H1 (cell line): ENCODE measurements around the gene BCAP31. TPM values are rescaled to one million over a fixed set of nuclear protein-coding genes. Genes with fewer than 3 reads are reported as not detected.
"Not testable (repeated sequence)": the region's sequence is repeated elsewhere in the genome, so short reads cannot be mapped to it uniquely, and the experiment has no call there.

ENCODE experiments used
- CTCF ChIA-PET: fragments of 300-600 bp; sonication (Branson Sonifier 250); formaldehyde crosslinking; loops from one replicate; lab custom pipeline; 2021; ENCODE audit not compliant: partially characterized antibody; lab: Charles Lee
- POLR2A ChIA-PET: fragments of 300-600 bp; sonication (Branson Sonifier 250); formaldehyde crosslinking; loops from one replicate; lab custom pipeline; 2021; ENCODE audit warnings: inconsistent platforms; ENCODE audit not compliant: partially characterized antibody; lab: Charles Lee
- DNase-seq, 2 experiments: peaks; one replicate each; pipeline versions ENCODE4 v3.0.0 to v3.0.0-alpha.2; 2010 to 2022; ENCODE audit warnings: low spot score in 2 of 2, low read depth in 1 of 2, mixed read lengths in 1 of 2
- FAIRE-seq: peaks from 2 replicates; lab custom pipeline; 2011; peaks lifted over from hg19 to GRCh38; lab: Jason Lieb, UNC
- H2AFZ ChIP-seq: 2 replicates; pipeline ENCODE4 v1.8.1; 2012; ENCODE audit warnings: low read length, inconsistent platforms
- H2AK5ac ChIP-seq: 2 replicates; pipeline ENCODE4 v1.6.1; 2013; ENCODE audit warnings: low read depth, low read length
- H2BK120ac ChIP-seq: replicated peaks from 2 replicates; pipeline ENCODE3; 2013; ENCODE audit warnings: low read depth, low read length, inconsistent platforms
- H2BK12ac ChIP-seq: 2 replicates; pipeline ENCODE4 v1.6.1; 2013; ENCODE audit warnings: low read depth, low read length
- H2BK15ac ChIP-seq: 2 replicates; pipeline ENCODE4 v1.6.1; 2013; ENCODE audit warnings: low read length
- H2BK20ac ChIP-seq: 2 replicates; pipeline ENCODE4 v1.6.1; 2013; ENCODE audit warnings: low read length
- H2BK5ac ChIP-seq: 2 replicates; pipeline ENCODE4 v1.6.1; 2013; ENCODE audit warnings: low read depth, low read length
- H3K14ac ChIP-seq: 2 replicates; pipeline ENCODE4 v1.6.1; 2013; ENCODE audit warnings: inconsistent platforms; ENCODE audit not compliant: insufficient read length
- H3K18ac ChIP-seq: 2 replicates; pipeline ENCODE4 v1.6.1; 2013; ENCODE audit warnings: low read length; ENCODE audit errors: extremely low read depth
- H3K23ac ChIP-seq: 2 replicates; pipeline ENCODE4 v1.6.1; 2013; ENCODE audit warnings: inconsistent platforms; ENCODE audit not compliant: insufficient read length
- H3K23me2 ChIP-seq: 2 replicates; pipeline ENCODE4 v1.6.1; 2013; ENCODE audit warnings: low read depth, low read length
- H3K27ac ChIP-seq: 2 replicates; pipeline ENCODE4 v1.6.1; 2011; ENCODE audit warnings: low read depth, low read length, inconsistent platforms
- H3K27me3 ChIP-seq, 4 experiments: replicated peaks in 1 of 4; 1 replicate in 1 of 4; 2 replicates in 3 of 4; pipeline versions ENCODE4 v1.6.1 to v1.8.1; 2011 to 2013; ENCODE audit warnings: low read length in 3 of 4, mild to moderate bottlenecking in 3 of 4, inconsistent platforms in 2 of 4, mixed read lengths in 2 of 4, moderate library complexity in 1 of 4; ENCODE audit not compliant: control insufficient read depth in 3 of 4, insufficient read depth in 3 of 4; ENCODE audit errors: extremely low read depth in 1 of 4
- H3K36me3 ChIP-seq, 4 experiments: 2 replicates each; pipeline versions ENCODE4 v1.6.1 to v1.8.1; 2011 to 2013; ENCODE audit warnings: mild to moderate bottlenecking in 4 of 4, low read length in 3 of 4, moderate library complexity in 2 of 4, control low read depth in 1 of 4, inconsistent platforms in 1 of 4; ENCODE audit not compliant: insufficient read depth in 4 of 4, control insufficient read depth in 2 of 4
- H3K4ac ChIP-seq: replicated peaks from 2 replicates; pipeline ENCODE3; 2013; ENCODE audit warnings: low read length, low read depth, mixed read lengths, inconsistent platforms; ENCODE audit not compliant: insufficient read length
- H3K4me1 ChIP-seq, 4 experiments: replicated peaks in 1 of 4; 1 replicate in 1 of 4; 2 replicates in 3 of 4; pipeline versions ENCODE4 v1.6.1 to v1.8.1; 2011 to 2013; ENCODE audit warnings: low read length in 3 of 4, inconsistent platforms in 2 of 4, mixed read lengths in 1 of 4; ENCODE audit not compliant: insufficient read depth in 4 of 4, control insufficient read depth in 3 of 4
- H3K4me2 ChIP-seq, 2 experiments: 2 replicates each; pipeline versions ENCODE4 v1.6.1 to v1.8.1; 2011 to 2013; ENCODE audit warnings: low read depth in 2 of 2, low read length in 2 of 2, control low read depth in 1 of 2, inconsistent platforms in 1 of 2, mild to moderate bottlenecking in 1 of 2; ENCODE audit not compliant: insufficient read depth in 1 of 2
- H3K4me3 ChIP-seq, 4 experiments: fragments of 200-600, 300-600 bp in 1 of 4; sonication (generic), shearing (Covaris generic), sonication (Bioruptor Twin) in 1 of 4; 2 replicates each; pipeline versions ENCODE4 v1.5.1 to v1.8.1; 2011 to 2016; ENCODE audit warnings: low read length in 4 of 4, low read depth in 3 of 4, control low read depth in 2 of 4, inconsistent platforms in 2 of 4, mild to moderate bottlenecking in 2 of 4, mixed read lengths in 1 of 4, moderate library complexity in 1 of 4; ENCODE audit not compliant: insufficient read depth in 2 of 4; ENCODE audit errors: extremely low read depth in 1 of 4
- H3K56ac ChIP-seq: replicated peaks from 2 replicates; pipeline ENCODE3; 2013; ENCODE audit warnings: low read depth, mild to moderate bottlenecking, mixed read lengths, low read length, inconsistent platforms; ENCODE audit not compliant: insufficient read length
- H3K79me1 ChIP-seq: 2 replicates; pipeline ENCODE4 v1.6.1; 2013; ENCODE audit warnings: low read depth, low read length, control low read depth
- H3K79me2 ChIP-seq, 2 experiments: 2 replicates each; pipeline versions ENCODE4 v1.6.1 to v1.8.1; 2012 to 2013; ENCODE audit warnings: low read length in 2 of 2, mild to moderate bottlenecking in 2 of 2, inconsistent platforms in 1 of 2; ENCODE audit not compliant: insufficient read depth in 2 of 2, control insufficient read depth in 1 of 2
- H3K9ac ChIP-seq, 4 experiments: replicated peaks in 1 of 4; 1 replicate in 1 of 4; 2 replicates in 3 of 4; pipeline versions ENCODE4 v1.6.1 to v1.8.1; 2011 to 2013; ENCODE audit warnings: low read depth in 3 of 4, low read length in 3 of 4, control low read depth in 2 of 4, mild to moderate bottlenecking in 2 of 4, moderate library complexity in 2 of 4, inconsistent platforms in 1 of 4; ENCODE audit errors: extremely low read depth in 1 of 4
- H3K9me3 ChIP-seq, 2 experiments: 2 replicates each; pipeline versions ENCODE4 v1.6.1 to v1.8.1; 2012 to 2013; ENCODE audit warnings: mild to moderate bottlenecking in 2 of 2, moderate library complexity in 2 of 2, control low read depth in 1 of 2, inconsistent platforms in 1 of 2, low read depth in 1 of 2, low read length in 1 of 2, mixed read lengths in 1 of 2; ENCODE audit not compliant: insufficient read depth in 2 of 2
- H4K20me1 ChIP-seq, 2 experiments: replicated peaks in 1 of 2; 2 replicates each; pipeline versions ENCODE3 to v1.8.1; 2011 to 2013; ENCODE audit warnings: inconsistent platforms in 2 of 2, low read length in 2 of 2, mild to moderate bottlenecking in 1 of 2; ENCODE audit not compliant: insufficient read depth in 2 of 2, control insufficient read depth in 1 of 2
- H4K5ac ChIP-seq: 2 replicates; pipeline ENCODE4 v1.6.1; 2013; ENCODE audit warnings: low read length, low read depth, mixed read lengths, inconsistent platforms; ENCODE audit not compliant: insufficient read length
- H4K8ac ChIP-seq: 2 replicates; pipeline ENCODE4 v1.8.0; 2013; ENCODE audit warnings: mild to moderate bottlenecking, moderate library complexity, low read length, inconsistent platforms; ENCODE audit not compliant: insufficient read depth; ENCODE audit errors: extremely low read depth
- H4K91ac ChIP-seq: replicated peaks from 2 replicates; pipeline ENCODE3; 2013; ENCODE audit warnings: low read length, mixed read lengths, inconsistent platforms; ENCODE audit not compliant: insufficient read length
- CBX8 ChIP-seq: fragments of 300-800, 300-1000 bp; sonication (generic); IDR thresholded peaks from 2 replicates; pipeline ENCODE4 v1.7.1; 2016; ENCODE audit warnings: low read depth, low read length, borderline replicate concordance
- CHD1 ChIP-seq: IDR thresholded peaks from 2 replicates; pipeline ENCODE4 v1.6.1; 2012; ENCODE audit warnings: low read depth, low read length, improper control_type of control experiment
- RBBP5 ChIP-seq: IDR thresholded peaks from 2 replicates; pipeline ENCODE4 v1.7.1; 2012; ENCODE audit warnings: low read depth, mild to moderate bottlenecking, inconsistent platforms, low read length, moderate library complexity, borderline replicate concordance
- SUZ12 ChIP-seq: fragments of 200-600 bp; sonication (generic); IDR thresholded peaks from 2 replicates; pipeline ENCODE4 v1.6.1; 2012; ENCODE audit warnings: mild to moderate bottlenecking, inconsistent platforms, low read length, moderate library complexity, mixed read lengths
- WGBS, 2 experiments: shearing (Covaris generic) in 1 of 2; methylation state at CpG; one replicate each; pipeline versions ENCODE4 v1.1.6 to v1.1.7; 2013 to 2015; ENCODE audit warnings: low lambda C conversion rate in 2 of 2, mixed read lengths in 2 of 2, inconsistent platforms in 1 of 2, low coverage in 1 of 2, missing lambda C conversion rate in 1 of 2; ENCODE audit not compliant: insufficient replicate concordance in 2 of 2, insufficient coverage in 1 of 2, insufficient read length in 1 of 2; ENCODE audit errors: extremely low coverage in 1 of 2, missing lambda C conversion rate in 1 of 2; 5-methylcytosine and 5-hydroxymethylcytosine counted together
- polyA plus RNA-seq, 7 experiments: library from polyadenylated mRNA; depleted of rRNA in 3 of 7; stranded (reverse) in 5 of 7; unstranded in 2 of 7; fragments of >200 nt in 5 of 7; fragments of 200-250 nt in 2 of 7; gene quantifications; 1 replicate in 5 of 7; 2 replicates in 1 of 7; 4 replicates in 1 of 7; pipeline versions ENCODE4 v1.2.1 to v1.2.3, GENCODE V29; 2011 to 2013; ENCODE audit warnings: missing spikeins in 2 of 7, mixed read lengths in 2 of 7
- total RNA-seq: library from RNA; stranded (reverse); fragmentation: NEBNext Ultra II Directional; extraction: Animal tissue kit (Norgen Biotek cat#: 25700); gene quantifications from 2 replicates; pipeline ENCODE4 v1.2.1, GENCODE V29; 2021
- TF ChIP-seq, protein P1 (sequence below): IDR thresholded peaks from 2 replicates; pipeline ENCODE4 v1.6.1; 2012; ENCODE audit warnings: inconsistent platforms
- TF ChIP-seq, protein P2 (sequence below): IDR thresholded peaks from 2 replicates; pipeline ENCODE4 v1.6.1; 2012; ENCODE audit warnings: low read length, inconsistent platforms

The BCAP31 gene
- total and polyA plus RNA-seq, 2 of the 8 experiments (the other 6 are each of a cell fraction or from before 2014, with no cell fraction given): 136 to 159 TPM

DNA sequence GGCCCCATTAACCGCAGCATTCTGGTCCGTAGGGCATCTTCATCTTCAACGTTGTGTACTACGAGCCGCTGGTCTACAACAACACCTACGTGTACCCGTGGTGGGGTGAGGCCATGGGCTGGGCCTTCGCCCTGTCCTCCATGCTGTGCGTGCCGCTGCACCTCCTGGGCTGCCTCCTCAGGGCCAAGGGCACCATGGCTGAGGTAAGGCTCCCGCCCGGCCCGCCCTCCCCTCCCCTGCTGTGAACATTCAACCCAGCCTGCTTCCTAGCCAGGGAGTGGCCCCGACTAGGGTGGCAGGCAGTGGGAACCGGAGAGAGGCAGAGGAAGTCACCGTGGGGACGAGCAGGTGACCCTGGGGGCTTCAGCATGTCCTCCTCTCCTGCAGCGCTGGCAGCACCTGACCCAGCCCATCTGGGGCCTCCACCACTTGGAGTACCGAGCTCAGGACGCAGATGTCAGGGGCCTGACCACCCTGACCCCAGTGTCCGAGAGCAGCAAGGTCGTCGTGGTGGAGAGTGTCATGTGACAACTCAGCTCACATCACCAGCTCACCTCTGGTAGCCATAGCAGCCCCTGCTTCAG, 29.4 kb downstream of the BCAP31 start (continued):
- TF ChIP-seq RBBP5 (no peak), SUZ12 (no peak), CHD1 (no peak), CBX8 (no peak)
- TF ChIP-seq, protein P1, sequence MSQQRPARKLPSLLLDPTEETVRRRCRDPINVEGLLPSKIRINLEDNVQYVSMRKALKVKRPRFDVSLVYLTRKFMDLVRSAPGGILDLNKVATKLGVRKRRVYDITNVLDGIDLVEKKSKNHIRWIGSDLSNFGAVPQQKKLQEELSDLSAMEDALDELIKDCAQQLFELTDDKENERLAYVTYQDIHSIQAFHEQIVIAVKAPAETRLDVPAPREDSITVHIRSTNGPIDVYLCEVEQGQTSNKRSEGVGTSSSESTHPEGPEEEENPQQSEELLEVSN: no peak
- TF ChIP-seq, protein P2, sequence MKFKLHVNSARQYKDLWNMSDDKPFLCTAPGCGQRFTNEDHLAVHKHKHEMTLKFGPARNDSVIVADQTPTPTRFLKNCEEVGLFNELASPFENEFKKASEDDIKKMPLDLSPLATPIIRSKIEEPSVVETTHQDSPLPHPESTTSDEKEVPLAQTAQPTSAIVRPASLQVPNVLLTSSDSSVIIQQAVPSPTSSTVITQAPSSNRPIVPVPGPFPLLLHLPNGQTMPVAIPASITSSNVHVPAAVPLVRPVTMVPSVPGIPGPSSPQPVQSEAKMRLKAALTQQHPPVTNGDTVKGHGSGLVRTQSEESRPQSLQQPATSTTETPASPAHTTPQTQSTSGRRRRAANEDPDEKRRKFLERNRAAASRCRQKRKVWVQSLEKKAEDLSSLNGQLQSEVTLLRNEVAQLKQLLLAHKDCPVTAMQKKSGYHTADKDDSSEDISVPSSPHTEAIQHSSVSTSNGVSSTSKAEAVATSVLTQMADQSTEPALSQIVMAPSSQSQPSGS: no peak

DNA sequence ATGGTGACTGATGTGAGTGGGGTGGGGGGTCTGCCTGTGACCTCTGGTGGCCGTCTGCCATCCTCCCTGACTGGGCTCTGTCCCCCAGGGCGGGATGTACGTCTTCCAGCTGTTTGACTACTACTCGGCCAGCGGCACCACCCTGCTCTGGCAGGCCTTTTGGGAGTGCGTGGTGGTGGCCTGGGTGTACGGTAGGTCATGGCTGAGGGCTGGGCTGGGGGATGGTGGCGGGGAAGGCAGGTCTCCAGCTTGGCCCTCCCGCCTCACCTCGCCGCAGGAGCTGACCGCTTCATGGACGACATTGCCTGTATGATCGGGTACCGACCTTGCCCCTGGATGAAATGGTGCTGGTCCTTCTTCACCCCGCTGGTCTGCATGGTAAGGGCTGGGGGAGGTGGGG, 29.9 kb downstream of the BCAP31 start:
- H3K14ac ChIP-seq, H2BK120ac ChIP-seq, H4K20me1 ChIP-seq, H3K79me1 ChIP-seq, H2BK5ac ChIP-seq, H2AK5ac ChIP-seq, H3K4me2 ChIP-seq, H4K8ac ChIP-seq, H3K4me3 ChIP-seq, H2AFZ ChIP-seq, H3K9me3 ChIP-seq, H3K18ac ChIP-seq, H2BK15ac ChIP-seq, H2BK12ac ChIP-seq, H3K27me3 ChIP-seq, H3K23ac ChIP-seq, H4K91ac ChIP-seq, FAIRE-seq, CTCF ChIA-PET, H3K27ac ChIP-seq, H3K56ac ChIP-seq, H4K5ac ChIP-seq, H2BK20ac ChIP-seq, H3K23me2 ChIP-seq, DNase-seq, H3K9ac ChIP-seq, H3K4ac ChIP-seq: not testable (repeated sequence)
- Histone ChIP-seq H3K79me2 (peaks cover 0 to 11% of the 10 kb centered on the region in 2 experiments; a peak in 3 of 4 replicates), H3K4me1 (peaks cover 0 to 12% (median 2%) of the 10 kb centered on the region in 4 experiments; a peak in 4 of 7 replicates), H3K36me3 (peaks cover 0 to 44% (median 12%) of the 10 kb centered on the region in 4 experiments; a peak in 5 of 8 replicates)
- POLR2A ChIA-PET: interaction anchor here (1.3 to 1.9 kb wide), 2 partner anchors 8 to 10 kb away, joined by 4 to 5 read pairs; no protein-coding TSS in a partner anchor
- no CpG with 5 or more reads among the region's 16 CpGs for WGBS, 2 experiments
